Caco-2 (cell line): ENCODE data around the gene URAD. TPM values are rescaled to one million over a fixed set of nuclear protein-coding genes. Genes with fewer than 3 reads are reported as not detected.
"Not testable (repeated sequence)": the region's sequence is repeated elsewhere in the genome, so short reads cannot be mapped to it uniquely, and the experiment has no call there.

Experiments used
- BruUV-seq: library from RNA; stranded (reverse); fragments of 400-500 nt; replicated peaks from 2 replicates; lab custom pipeline; 2021; lab: Mats Ljungman, UMichigan
- CTCF ChIA-PET: fragments of 300-600 bp; sonication (Branson Sonifier 250); formaldehyde crosslinking; loops from one replicate; lab custom pipeline; 2022; ENCODE audit warnings: antibody characterized with exemption; lab: Charles Lee
- POLR2A ChIA-PET: fragments of 300-600 bp; sonication (Branson Sonifier 250); formaldehyde crosslinking; loops from one replicate; lab custom pipeline; 2022; ENCODE audit warnings: antibody characterized with exemption; lab: Charles Lee
- DNase-seq, 2 experiments: peaks; one replicate each; pipeline versions ENCODE4 v3.0.0 to v3.0.0-alpha.2; 2020 to 2022
- H3K27me3 ChIP-seq: replicated peaks from 2 replicates; pipeline ENCODE4 v1.6.0; 2011; ENCODE audit warnings: low read length; ENCODE audit not compliant: control insufficient read depth, insufficient read depth
- H3K36me3 ChIP-seq: 2 replicates; pipeline ENCODE4 v1.5.1; 2011; ENCODE audit warnings: low read length; ENCODE audit not compliant: control insufficient read depth, insufficient read depth
- H3K4me1 ChIP-seq: fragments of 250-450 bp; sonication (Bioruptor Pico); 2 replicates; pipeline ENCODE4 v1.5.1; 2020; ENCODE audit warnings: mild to moderate bottlenecking
- H3K4me3 ChIP-seq: 2 replicates; pipeline ENCODE4 v1.5.1; 2011; ENCODE audit warnings: low read depth, mild to moderate bottlenecking, control low read depth, low read length
- H3K9me3 ChIP-seq: fragments of 250-450 bp; sonication (Bioruptor Pico); 2 replicates; pipeline ENCODE4 v1.5.1; 2020; ENCODE audit warnings: mild to moderate bottlenecking, moderate library complexity
- H3K27ac Mint-ChIP-seq: one replicate; pipeline ENCODE4 v1.8.0; 2022; ENCODE audit warnings: mixed read lengths; ENCODE audit not compliant: unreplicated experiment
- H3K27me3 Mint-ChIP-seq: one replicate; pipeline ENCODE4 v1.8.0; 2022; ENCODE audit warnings: mixed read lengths; ENCODE audit not compliant: insufficient read depth, unreplicated experiment
- H3K36me3 Mint-ChIP-seq: one replicate; pipeline ENCODE4 v1.8.0; 2022; ENCODE audit warnings: mild to moderate bottlenecking, mixed read lengths; ENCODE audit not compliant: insufficient read depth, unreplicated experiment
- H3K4me1 Mint-ChIP-seq: one replicate; pipeline ENCODE4 v1.8.0; 2022; ENCODE audit warnings: low read depth, mixed read lengths; ENCODE audit not compliant: unreplicated experiment
- H3K4me3 Mint-ChIP-seq: one replicate; pipeline ENCODE4 v1.8.0; 2022; ENCODE audit warnings: mild to moderate bottlenecking, moderate library complexity, mixed read lengths; ENCODE audit not compliant: unreplicated experiment
- H3K9me3 Mint-ChIP-seq: one replicate; pipeline ENCODE4 v1.8.0; 2022; ENCODE audit warnings: mixed read lengths; ENCODE audit not compliant: unreplicated experiment
- CTCF ChIP-seq, 2 experiments: fragments of 200-600 bp in 1 of 2; IDR thresholded peaks; 1 replicate in 1 of 2; 2 replicates in 1 of 2; pipeline versions ENCODE4 v1.5.1 to v1.8.0; 2011 to 2022; ENCODE audit warnings: antibody characterized with exemption in 1 of 2, control low read depth in 1 of 2, inconsistent platforms in 1 of 2, low read depth in 1 of 2, low read length in 1 of 2, mild to moderate bottlenecking in 1 of 2, moderate library complexity in 1 of 2; ENCODE audit not compliant: insufficient read depth in 1 of 2, severe bottlenecking in 1 of 2, unreplicated experiment in 1 of 2
- intact Hi-C: fragments of 100-400 bp; cut with micrococcal nuclease; formaldehyde crosslinking; loops from one replicate; pipeline ENCODE4 v1.10.0; 2022; ENCODE audit not compliant: unreplicated experiment
- total RNA-seq: library from RNA; stranded (reverse); gene quantifications from 2 replicates; pipeline ENCODE4 v1.2.3, GENCODE V29; 2022

Gene URAD
- total RNA-seq, 1 experiment from 2014 or later: 5.2 TPM

- H3K27me3 Mint-ChIP-seq: peaks cover 2% of the 10 kb centered on the region
- intact Hi-C loops: no loop called here
- H3K4me3 Mint-ChIP-seq: no peak overlapping the region
- ChIA-PET POLR2A (no interaction called here), CTCF (no interaction called here)
- Histone ChIP-seq H3K36me3 (no peaks in the 10 kb centered on the region), H3K27me3 (no peaks in the 10 kb centered on the region), H3K4me3 (no peak overlapping the region), H3K9me3 (no peaks in the 10 kb centered on the region), H3K4me1 (no peaks in the 10 kb centered on the region)
- no peaks in the 10 kb centered on the region for H3K36me3 Mint-ChIP-seq
- DNase-seq: no peak
- TF ChIP-seq CTCF (IDR thresholded peaks at IDR 0.05; ENCODE audit: insufficient read depth in 1 of 2, low read depth in 1 of 2, low read length in 1 of 2, severe bottlenecking in 1 of 2, unreplicated experiment in 1 of 2): no peak
- no peaks in the 10 kb centered on the region for H3K4me1 Mint-ChIP-seq
- no peak overlapping the region for H3K27ac Mint-ChIP-seq
- BruUV-seq: no TSS peak
- no peaks in the 10 kb centered on the region for H3K9me3 Mint-ChIP-seq
Observed at GRCh38 chr13:28010046-28010445, 21.6 kb upstream of the URAD start.

DNA sequence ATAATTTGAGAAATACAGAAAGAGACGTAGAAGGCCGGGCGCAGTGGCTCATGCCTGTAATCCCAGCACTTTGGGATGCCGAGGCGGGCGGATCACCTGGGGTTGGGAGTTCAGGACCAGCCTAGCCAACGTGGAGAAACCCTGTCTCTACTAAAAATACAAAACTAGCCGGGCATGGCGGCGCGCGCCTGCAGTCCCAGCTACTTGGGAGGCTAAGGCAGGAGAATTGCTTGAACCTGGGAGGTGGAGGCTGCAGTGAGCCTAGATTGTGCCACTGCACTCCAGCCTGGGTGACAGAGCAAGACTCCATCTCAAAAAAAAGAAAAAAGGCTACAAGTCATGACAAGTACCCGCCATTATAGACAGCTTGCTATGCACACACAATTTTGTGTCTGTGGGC lies 16.5 kb upstream of the URAD start:
- H3K4me1 Mint-ChIP-seq: not testable (repeated sequence)

GRCh38 chr13:28002886-28003698 lies 14.6 kb upstream of the URAD start:
- Histone ChIP-seq H3K4me3 (no peak overlapping the region), H3K4me1 (no peaks in the 10 kb centered on the region), H3K9me3 (no peaks in the 10 kb centered on the region), H3K36me3 (no peaks in the 10 kb centered on the region), H3K27me3 (no peaks in the 10 kb centered on the region)
- Mint-ChIP-seq H3K27me3 (no peaks in the 10 kb centered on the region), H3K27ac (no peak overlapping the region), H3K4me1 (peaks cover 3% of the 10 kb centered on the region), H3K9me3 (no peaks in the 10 kb centered on the region), H3K36me3 (peaks cover 8% of the 10 kb centered on the region), H3K4me3 (no peak overlapping the region)
- DNase-seq: no peak
- no TSS peak for BruUV-seq
- intact Hi-C loops: no loop called here
- ChIA-PET POLR2A (no interaction called here), CTCF (no interaction called here)
- TF ChIP-seq CTCF (IDR thresholded peaks at IDR 0.05; ENCODE audit: insufficient read depth in 1 of 2, low read depth in 1 of 2, low read length in 1 of 2, severe bottlenecking in 1 of 2, unreplicated experiment in 1 of 2): no peak

More for the DNA sequence above, 16.5 kb upstream of the URAD start:
- H3K4me3 Mint-ChIP-seq, POLR2A ChIA-PET, H3K27me3 Mint-ChIP-seq, H3K27me3 ChIP-seq, H3K9me3 Mint-ChIP-seq, H3K9me3 ChIP-seq, H3K27ac Mint-ChIP-seq, DNase-seq, CTCF ChIA-PET, H3K36me3 ChIP-seq, H3K4me1 ChIP-seq, H3K36me3 Mint-ChIP-seq, intact Hi-C loops, BruUV-seq, H3K4me3 ChIP-seq: not testable (repeated sequence)
